Measurements from ENCODE around the gene SPRR4. TPM values are rescaled to one million over a fixed set of nuclear protein-coding genes. Genes with fewer than 3 reads are reported as not detected.

The SPRR4 gene
- total and polyA plus RNA-seq, 9 of the 15 experiments (the other 6 are each of a cell fraction or from before 2014, with no cell fraction given), result not detected

DNA sequence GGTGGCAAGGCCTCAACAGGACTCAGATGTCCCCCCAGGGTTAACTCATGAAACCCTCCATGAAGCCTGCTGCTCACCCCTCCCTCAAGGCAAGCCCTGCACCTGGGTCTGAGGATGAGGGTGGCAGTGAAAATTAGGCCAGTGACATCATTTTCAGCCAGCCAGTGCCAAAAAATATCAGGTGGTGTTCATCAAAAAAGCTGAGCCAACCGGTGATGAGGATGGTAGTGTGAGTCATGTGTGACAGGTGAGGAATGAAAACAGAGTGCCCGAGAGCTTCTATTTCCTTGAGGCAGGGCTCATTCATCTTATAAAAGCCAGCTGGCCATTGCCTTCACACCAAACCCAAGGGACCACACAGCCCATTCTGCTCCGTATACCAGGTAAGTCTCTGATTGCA is 13.3 kb downstream of the SPRR4 start, which contains the start of gene SPRR1A (continued):
- TF ChIP-seq, protein P1, sequence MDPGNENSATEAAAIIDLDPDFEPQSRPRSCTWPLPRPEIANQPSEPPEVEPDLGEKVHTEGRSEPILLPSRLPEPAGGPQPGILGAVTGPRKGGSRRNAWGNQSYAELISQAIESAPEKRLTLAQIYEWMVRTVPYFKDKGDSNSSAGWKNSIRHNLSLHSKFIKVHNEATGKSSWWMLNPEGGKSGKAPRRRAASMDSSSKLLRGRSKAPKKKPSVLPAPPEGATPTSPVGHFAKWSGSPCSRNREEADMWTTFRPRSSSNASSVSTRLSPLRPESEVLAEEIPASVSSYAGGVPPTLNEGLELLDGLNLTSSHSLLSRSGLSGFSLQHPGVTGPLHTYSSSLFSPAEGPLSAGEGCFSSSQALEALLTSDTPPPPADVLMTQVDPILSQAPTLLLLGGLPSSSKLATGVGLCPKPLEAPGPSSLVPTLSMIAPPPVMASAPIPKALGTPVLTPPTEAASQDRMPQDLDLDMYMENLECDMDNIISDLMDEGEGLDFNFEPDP (CRISPR knock-in tag; IDR thresholded peaks at IDR 0.05), result no peak
- TF ChIP-seq, protein P2, sequence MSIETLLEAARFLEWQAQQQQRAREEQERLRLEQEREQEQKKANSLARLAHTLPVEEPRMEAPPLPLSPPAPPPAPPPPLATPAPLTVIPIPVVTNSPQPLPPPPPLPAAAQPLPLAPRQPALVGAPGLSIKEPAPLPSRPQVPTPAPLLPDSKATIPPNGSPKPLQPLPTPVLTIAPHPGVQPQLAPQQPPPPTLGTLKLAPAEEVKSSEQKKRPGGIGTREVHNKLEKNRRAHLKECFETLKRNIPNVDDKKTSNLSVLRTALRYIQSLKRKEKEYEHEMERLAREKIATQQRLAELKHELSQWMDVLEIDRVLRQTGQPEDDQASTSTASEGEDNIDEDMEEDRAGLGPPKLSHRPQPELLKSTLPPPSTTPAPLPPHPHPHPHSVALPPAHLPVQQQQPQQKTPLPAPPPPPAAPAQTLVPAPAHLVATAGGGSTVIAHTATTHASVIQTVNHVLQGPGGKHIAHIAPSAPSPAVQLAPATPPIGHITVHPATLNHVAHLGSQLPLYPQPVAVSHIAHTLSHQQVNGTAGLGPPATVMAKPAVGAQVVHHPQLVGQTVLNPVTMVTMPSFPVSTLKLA (conservative IDR thresholded peaks at IDR 0.05), result no peak
- TF ChIP-seq RBM17 (IDR thresholded peaks at IDR 0.05; ENCODE audit: borderline replicate concordance, low read depth, low read length) (no peak), NR2C2 (CRISPR knock-in tag; IDR thresholded peaks at IDR 0.05) (no peak), NR2C2 (tag; IDR thresholded peaks at IDR 0.05) (no peak), EP400 (IDR thresholded peaks at IDR 0.05) (no peak), GABPB1 (CRISPR knock-in tag; IDR thresholded peaks at IDR 0.05) (no peak), CAMTA2 (CRISPR knock-in tag; conservative IDR thresholded peaks at IDR 0.05) (no peak)
- TF ChIP-seq, protein P3, sequence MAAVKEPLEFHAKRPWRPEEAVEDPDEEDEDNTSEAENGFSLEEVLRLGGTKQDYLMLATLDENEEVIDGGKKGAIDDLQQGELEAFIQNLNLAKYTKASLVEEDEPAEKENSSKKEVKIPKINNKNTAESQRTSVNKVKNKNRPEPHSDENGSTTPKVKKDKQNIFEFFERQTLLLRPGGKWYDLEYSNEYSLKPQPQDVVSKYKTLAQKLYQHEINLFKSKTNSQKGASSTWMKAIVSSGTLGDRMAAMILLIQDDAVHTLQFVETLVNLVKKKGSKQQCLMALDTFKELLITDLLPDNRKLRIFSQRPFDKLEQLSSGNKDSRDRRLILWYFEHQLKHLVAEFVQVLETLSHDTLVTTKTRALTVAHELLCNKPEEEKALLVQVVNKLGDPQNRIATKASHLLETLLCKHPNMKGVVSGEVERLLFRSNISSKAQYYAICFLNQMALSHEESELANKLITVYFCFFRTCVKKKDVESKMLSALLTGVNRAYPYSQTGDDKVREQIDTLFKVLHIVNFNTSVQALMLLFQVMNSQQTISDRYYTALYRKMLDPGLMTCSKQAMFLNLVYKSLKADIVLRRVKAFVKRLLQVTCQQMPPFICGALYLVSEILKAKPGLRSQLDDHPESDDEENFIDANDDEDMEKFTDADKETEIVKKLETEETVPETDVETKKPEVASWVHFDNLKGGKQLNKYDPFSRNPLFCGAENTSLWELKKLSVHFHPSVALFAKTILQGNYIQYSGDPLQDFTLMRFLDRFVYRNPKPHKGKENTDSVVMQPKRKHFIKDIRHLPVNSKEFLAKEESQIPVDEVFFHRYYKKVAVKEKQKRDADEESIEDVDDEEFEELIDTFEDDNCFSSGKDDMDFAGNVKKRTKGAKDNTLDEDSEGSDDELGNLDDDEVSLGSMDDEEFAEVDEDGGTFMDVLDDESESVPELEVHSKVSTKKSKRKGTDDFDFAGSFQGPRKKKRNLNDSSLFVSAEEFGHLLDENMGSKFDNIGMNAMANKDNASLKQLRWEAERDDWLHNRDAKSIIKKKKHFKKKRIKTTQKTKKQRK (IDR thresholded peaks at IDR 0.05; ENCODE audit: borderline replicate concordance, low read depth, low read length), result no peak
- TF ChIP-seq, protein P4, sequence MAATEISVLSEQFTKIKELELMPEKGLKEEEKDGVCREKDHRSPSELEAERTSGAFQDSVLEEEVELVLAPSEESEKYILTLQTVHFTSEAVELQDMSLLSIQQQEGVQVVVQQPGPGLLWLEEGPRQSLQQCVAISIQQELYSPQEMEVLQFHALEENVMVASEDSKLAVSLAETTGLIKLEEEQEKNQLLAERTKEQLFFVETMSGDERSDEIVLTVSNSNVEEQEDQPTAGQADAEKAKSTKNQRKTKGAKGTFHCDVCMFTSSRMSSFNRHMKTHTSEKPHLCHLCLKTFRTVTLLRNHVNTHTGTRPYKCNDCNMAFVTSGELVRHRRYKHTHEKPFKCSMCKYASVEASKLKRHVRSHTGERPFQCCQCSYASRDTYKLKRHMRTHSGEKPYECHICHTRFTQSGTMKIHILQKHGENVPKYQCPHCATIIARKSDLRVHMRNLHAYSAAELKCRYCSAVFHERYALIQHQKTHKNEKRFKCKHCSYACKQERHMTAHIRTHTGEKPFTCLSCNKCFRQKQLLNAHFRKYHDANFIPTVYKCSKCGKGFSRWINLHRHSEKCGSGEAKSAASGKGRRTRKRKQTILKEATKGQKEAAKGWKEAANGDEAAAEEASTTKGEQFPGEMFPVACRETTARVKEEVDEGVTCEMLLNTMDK (IDR thresholded peaks at IDR 0.05; ENCODE audit: borderline replicate concordance, insufficient read depth, low read depth, low read length, poor library complexity, severe bottlenecking), result no peak
